Karpas-422 (cell line): ENCODE results near the gene BICDL1. TPM values are rescaled to one million over a fixed set of nuclear protein-coding genes. Genes with fewer than 3 reads are reported as not detected.

ENCODE experiments used
- DNase-seq: peaks from one replicate; pipeline ENCODE4 v3.0.0-alpha.2; 2015
- H2AFZ ChIP-seq: fragments of 200-600 bp; sonication (generic); 2 replicates; pipeline ENCODE4 v1.6.1; 2014; ENCODE audit warnings: antibody characterized with exemption, low read length, mixed read lengths
- H3K27ac ChIP-seq: fragments of 200-600 bp; sonication (generic); 2 replicates; pipeline ENCODE4 v1.5.1; 2014; ENCODE audit warnings: mild to moderate bottlenecking, low read length, moderate library complexity
- H3K27me3 ChIP-seq: fragments of 200-600 bp; sonication (generic); 2 replicates; pipeline ENCODE4 v1.6.1; 2014; ENCODE audit warnings: low read length, mixed read lengths
- H3K36me3 ChIP-seq: fragments of 200-600 bp; sonication (generic); 2 replicates; pipeline ENCODE4 v1.6.1; 2014; ENCODE audit warnings: low read length, mixed read lengths; ENCODE audit not compliant: insufficient read depth
- H3K4me1 ChIP-seq: fragments of 200-600 bp; sonication (generic); 2 replicates; pipeline ENCODE4 v1.6.1; 2014; ENCODE audit warnings: mild to moderate bottlenecking, low read length, mixed read lengths
- H3K4me2 ChIP-seq: fragments of 200-600 bp; sonication (generic); 2 replicates; pipeline ENCODE4 v1.6.1; 2014; ENCODE audit warnings: low read length, low read depth, mild to moderate bottlenecking; ENCODE audit not compliant: poor library complexity, severe bottlenecking
- H3K4me3 ChIP-seq: fragments of 200-600 bp; sonication (generic); 2 replicates; pipeline ENCODE4 v1.5.1; 2014; ENCODE audit warnings: mild to moderate bottlenecking, antibody characterized with exemption, low read length, mixed read lengths
- H3K79me2 ChIP-seq: fragments of 200-600 bp; sonication (generic); 2 replicates; pipeline ENCODE4 v1.6.1; 2014; ENCODE audit warnings: mild to moderate bottlenecking, low read length, mixed read lengths
- H3K9ac ChIP-seq: fragments of 200-600 bp; sonication (generic); 2 replicates; pipeline ENCODE4 v1.6.0; 2014; ENCODE audit warnings: low read length
- H3K9me2 ChIP-seq: fragments of 200-600 bp; sonication (generic), shearing (Covaris generic); replicated peaks from 2 replicates; pipeline ENCODE4 v1.6.0; 2014; ENCODE audit warnings: mild to moderate bottlenecking, low read length, moderate library complexity; ENCODE audit not compliant: insufficient read depth
- H3K9me3 ChIP-seq: fragments of 300-700, 200-600 bp; sonication (generic); 2 replicates; pipeline ENCODE4 v1.6.1; 2014; ENCODE audit warnings: low read length, mixed read lengths
- H4K20me1 ChIP-seq: fragments of 200-600 bp; sonication (generic); 2 replicates; pipeline ENCODE4 v1.6.1; 2014; ENCODE audit warnings: mild to moderate bottlenecking, antibody characterized with exemption, low read length, low read depth; ENCODE audit not compliant: insufficient read depth
- total RNA-seq: library from RNA; depleted of rRNA; stranded (reverse); fragments of >200 nt; shearing (Covaris generic); gene quantifications from 2 replicates; pipeline ENCODE4 v1.2.3, GENCODE V29; 2014; ENCODE audit warnings: low replicate concordance

BICDL1 gene
- total RNA-seq, 1 experiment from 2014 or later: 28.5 TPM

- Histone ChIP-seq H3K27me3 (no peaks in the 10 kb centered on the region), H3K27ac (no peak overlapping the region), H3K36me3 (peaks cover 4% of the 10 kb centered on the region; the same call in 1 of the 2 replicates), H3K79me2 (no peaks in the 10 kb centered on the region; the same call in 1 of the 2 replicates), H3K9me3 (no peaks in the 10 kb centered on the region), H4K20me1 (no peaks in the 10 kb centered on the region), H3K4me1 (peaks cover 15% of the 10 kb centered on the region), H2AFZ (no peak overlapping the region), H3K4me3 (no peak overlapping the region), H3K4me2 (no peak overlapping the region), H3K9me2 (no peaks in the 10 kb centered on the region), H3K9ac (no peak overlapping the region)
- DNase-seq: no peak
Observed at GRCh38 chr12:120069278-120069677, 80.2 kb downstream of the BICDL1 start.

- H3K27me3 ChIP-seq: no peaks in the 10 kb centered on the region
- H3K9ac ChIP-seq: no peak overlapping the region
- H3K9me2 ChIP-seq: no peaks in the 10 kb centered on the region
- no peak overlapping the region for H2AFZ ChIP-seq
- no peak overlapping the region for H3K27ac ChIP-seq
- no peak for DNase-seq
- no peak overlapping the region for H3K4me3 ChIP-seq
- H3K9me3 ChIP-seq: no peaks in the 10 kb centered on the region
- no peak overlapping the region for H3K4me2 ChIP-seq
- H3K4me1 ChIP-seq: peaks cover 9% of the 10 kb centered on the region
- H3K79me2 ChIP-seq: no peaks in the 10 kb centered on the region; the same call in 1 of the 2 replicates
- H4K20me1 ChIP-seq: no peaks in the 10 kb centered on the region
- H3K36me3 ChIP-seq: no peaks in the 10 kb centered on the region; the same call in 1 of the 2 replicates
Observed at GRCh38 chr12:120071493-120072020, 82.5 kb downstream of the BICDL1 start.

- Histone ChIP-seq H3K9me2 (no peaks in the 10 kb centered on the region), H3K4me3 (no peak overlapping the region), H3K9ac (no peak overlapping the region), H3K27me3 (no peaks in the 10 kb centered on the region), H2AFZ (no peak overlapping the region), H3K4me1 (no peaks in the 10 kb centered on the region), H3K36me3 (no peaks in the 10 kb centered on the region), H4K20me1 (no peaks in the 10 kb centered on the region), H3K79me2 (no peaks in the 10 kb centered on the region), H3K27ac (no peak overlapping the region), H3K9me3 (no peaks in the 10 kb centered on the region), H3K4me2 (no peak overlapping the region)
- DNase-seq: no peak
Observed at GRCh38 chr12:120072472-120073249, 83.6 kb downstream of the BICDL1 start.

GRCh38 chr12:120075034-120075616 is 86.1 kb downstream of the BICDL1 start:
- no peaks in the 10 kb centered on the region for H3K9me2 ChIP-seq
- no peaks in the 10 kb centered on the region for H3K36me3 ChIP-seq
- no peak for DNase-seq
- H3K4me1 ChIP-seq: no peaks in the 10 kb centered on the region
- no peaks in the 10 kb centered on the region for H4K20me1 ChIP-seq
- no peak overlapping the region for H3K9ac ChIP-seq
- no peak overlapping the region for H2AFZ ChIP-seq
- H3K4me2 ChIP-seq: no peak overlapping the region
- H3K79me2 ChIP-seq: no peaks in the 10 kb centered on the region
- no peaks in the 10 kb centered on the region for H3K27me3 ChIP-seq
- no peak overlapping the region for H3K27ac ChIP-seq
- H3K4me3 ChIP-seq: no peak overlapping the region
- no peaks in the 10 kb centered on the region for H3K9me3 ChIP-seq

GRCh38 chr12:120076651-120077050 is 87.6 kb downstream of the BICDL1 start:
- no peak overlapping the region for H3K27ac ChIP-seq
- no peak overlapping the region for H3K4me3 ChIP-seq
- no peak for DNase-seq
- H3K36me3 ChIP-seq: no peaks in the 10 kb centered on the region
- no peak overlapping the region for H2AFZ ChIP-seq
- H3K9me3 ChIP-seq: no peaks in the 10 kb centered on the region
- no peaks in the 10 kb centered on the region for H3K9me2 ChIP-seq
- H3K79me2 ChIP-seq: no peaks in the 10 kb centered on the region
- no peak overlapping the region for H3K4me2 ChIP-seq
- no peaks in the 10 kb centered on the region for H4K20me1 ChIP-seq
- H3K27me3 ChIP-seq: no peaks in the 10 kb centered on the region
- H3K9ac ChIP-seq: no peak overlapping the region
- no peaks in the 10 kb centered on the region for H3K4me1 ChIP-seq

GRCh38 chr12:120077260-120077659 is 88.2 kb downstream of the BICDL1 start:
- Histone ChIP-seq H2AFZ (no peak overlapping the region), H3K36me3 (no peaks in the 10 kb centered on the region), H3K9me3 (no peaks in the 10 kb centered on the region), H3K9ac (no peak overlapping the region), H3K9me2 (no peaks in the 10 kb centered on the region), H3K79me2 (no peaks in the 10 kb centered on the region), H3K4me2 (no peak overlapping the region), H3K4me1 (no peaks in the 10 kb centered on the region), H4K20me1 (no peaks in the 10 kb centered on the region), H3K27me3 (no peaks in the 10 kb centered on the region), H3K4me3 (no peak overlapping the region), H3K27ac (no peak overlapping the region)
- no peak for DNase-seq

- Histone ChIP-seq H2AFZ (no peak overlapping the region), H3K27ac (no peak overlapping the region), H4K20me1 (no peaks in the 10 kb centered on the region), H3K79me2 (no peaks in the 10 kb centered on the region), H3K9ac (no peak overlapping the region), H3K4me2 (no peak overlapping the region), H3K4me1 (no peaks in the 10 kb centered on the region), H3K9me2 (no peaks in the 10 kb centered on the region), H3K27me3 (no peaks in the 10 kb centered on the region), H3K9me3 (no peaks in the 10 kb centered on the region), H3K36me3 (no peaks in the 10 kb centered on the region), H3K4me3 (no peak overlapping the region)
- DNase-seq: no peak
Observed at GRCh38 chr12:120078868-120079267, 89.8 kb downstream of the BICDL1 start.
